Cardiac fibroblast (primary cell): ENCODE results near the gene OAT.

Source experiments
- DNase-seq, 2 donors: peaks; one replicate each; pipeline versions ENCODE4 v3.0.0 to v3.0.0-alpha.2; 2010; ENCODE audit warnings: low read depth in 2 of 2
- H3K4me3 ChIP-seq, 2 donors: replicated peaks in 1 of 2; 1 replicate in 1 of 2; 2 replicates in 1 of 2; pipeline ENCODE4 v1.5.1; 2011; ENCODE audit warnings: low read depth in 2 of 2, low read length in 2 of 2, mild to moderate bottlenecking in 2 of 2, moderate library complexity in 1 of 2
- TF ChIP-seq, protein P1 (sequence below): IDR thresholded peaks from one replicate; pipeline ENCODE4 v1.5.1; 2011; ENCODE audit warnings: low read depth, mild to moderate bottlenecking, low read length, inconsistent platforms

The OAT gene

DNA sequence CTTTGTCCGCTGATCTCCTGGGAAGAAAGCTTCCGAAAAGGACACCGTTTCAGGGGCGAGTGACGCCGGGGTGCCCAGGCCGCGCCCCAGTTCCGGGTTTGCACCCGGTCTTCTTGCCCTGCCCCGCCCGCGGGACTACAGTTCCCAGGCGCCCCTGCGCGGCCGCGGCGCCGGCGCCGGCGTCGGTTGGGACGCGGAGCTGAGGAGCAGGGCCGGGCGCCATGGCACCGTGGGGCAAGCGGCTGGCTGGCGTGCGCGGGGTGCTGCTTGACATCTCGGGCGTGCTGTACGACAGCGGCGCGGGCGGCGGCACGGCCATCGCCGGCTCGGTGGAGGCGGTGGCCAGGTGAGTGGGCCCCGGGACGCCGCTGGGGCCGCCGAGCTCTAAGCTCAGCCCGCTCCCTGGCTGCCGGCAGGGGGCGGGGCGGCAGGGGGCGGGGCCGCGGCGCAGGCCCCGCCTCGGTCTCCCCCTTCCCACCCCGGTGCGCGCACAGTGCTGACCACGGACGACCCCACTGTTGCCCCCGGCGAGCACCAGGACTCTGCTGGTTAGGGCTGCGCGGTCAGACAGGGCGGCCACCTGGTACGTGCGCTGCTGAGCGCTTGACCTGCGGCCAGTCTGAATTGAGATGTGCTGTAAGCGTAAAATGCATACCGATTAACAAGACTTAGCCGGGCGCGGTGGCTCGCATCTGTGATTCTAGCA is 43.1 kb upstream of the OAT start, which contains the start of gene LHPP:
Gene LHPP, plus strand, starts transcription at position 182 of the 706 bp plus-strand sequence. Its CDS starts 40 bp downstream, at position 222.
- peak; percentile 76 to 79 for DNase-seq

DNA sequence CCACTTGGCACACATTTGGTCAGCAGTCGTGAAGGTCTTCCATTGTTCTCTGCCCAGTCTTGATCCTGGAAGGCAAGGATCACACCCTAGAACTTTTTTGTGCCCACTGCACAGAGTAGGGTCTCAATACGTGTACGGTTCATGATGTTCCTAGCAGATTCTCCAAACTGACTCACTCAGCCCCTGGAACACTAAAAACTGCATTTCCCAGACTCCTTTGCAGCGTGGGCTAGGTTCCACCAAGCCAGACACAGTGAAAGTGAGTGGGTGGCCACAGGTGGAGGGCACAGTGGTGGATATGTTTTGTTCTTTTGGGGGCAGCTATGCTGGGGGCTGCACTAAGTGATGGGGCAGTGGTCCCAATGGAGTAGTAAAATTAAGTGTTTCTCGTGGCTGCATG is 41.4 kb upstream of the OAT start:
- no peak for DNase-seq
- TF ChIP-seq, protein P1, sequence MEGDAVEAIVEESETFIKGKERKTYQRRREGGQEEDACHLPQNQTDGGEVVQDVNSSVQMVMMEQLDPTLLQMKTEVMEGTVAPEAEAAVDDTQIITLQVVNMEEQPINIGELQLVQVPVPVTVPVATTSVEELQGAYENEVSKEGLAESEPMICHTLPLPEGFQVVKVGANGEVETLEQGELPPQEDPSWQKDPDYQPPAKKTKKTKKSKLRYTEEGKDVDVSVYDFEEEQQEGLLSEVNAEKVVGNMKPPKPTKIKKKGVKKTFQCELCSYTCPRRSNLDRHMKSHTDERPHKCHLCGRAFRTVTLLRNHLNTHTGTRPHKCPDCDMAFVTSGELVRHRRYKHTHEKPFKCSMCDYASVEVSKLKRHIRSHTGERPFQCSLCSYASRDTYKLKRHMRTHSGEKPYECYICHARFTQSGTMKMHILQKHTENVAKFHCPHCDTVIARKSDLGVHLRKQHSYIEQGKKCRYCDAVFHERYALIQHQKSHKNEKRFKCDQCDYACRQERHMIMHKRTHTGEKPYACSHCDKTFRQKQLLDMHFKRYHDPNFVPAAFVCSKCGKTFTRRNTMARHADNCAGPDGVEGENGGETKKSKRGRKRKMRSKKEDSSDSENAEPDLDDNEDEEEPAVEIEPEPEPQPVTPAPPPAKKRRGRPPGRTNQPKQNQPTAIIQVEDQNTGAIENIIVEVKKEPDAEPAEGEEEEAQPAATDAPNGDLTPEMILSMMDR = no peak
- H3K4me3 ChIP-seq = no peak overlapping the region

More for the DNA sequence above, 43.1 kb upstream of the OAT start, which contains the start of gene LHPP:
- TF ChIP-seq, protein P1 = no peak
- peak within 1 kb of the TSS; percentile 74 to 80 for H3K4me3 ChIP-seq

DNA sequence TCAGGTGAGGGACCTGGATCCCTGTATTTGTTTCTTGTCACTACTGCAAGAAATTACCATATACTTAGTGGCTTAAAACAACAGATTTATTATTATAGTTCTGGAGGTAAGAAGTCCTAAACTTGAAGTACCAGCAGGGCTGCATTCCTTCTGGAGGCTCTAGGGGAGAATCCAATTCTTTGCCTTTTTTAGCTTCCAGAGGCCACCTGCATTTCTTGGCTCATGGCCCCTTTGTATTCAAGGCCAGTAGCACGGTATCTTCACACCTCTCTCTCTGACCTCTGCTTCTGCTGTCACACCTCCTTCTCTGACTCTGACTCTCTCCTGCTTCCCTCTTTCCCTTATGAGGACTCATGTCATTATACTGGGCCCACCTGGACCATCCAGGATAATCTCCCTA is 40.7 kb upstream of the OAT start:
- DNase-seq = no peak
- no peak overlapping the region for H3K4me3 ChIP-seq
- TF ChIP-seq, protein P1 = no peak

DNA sequence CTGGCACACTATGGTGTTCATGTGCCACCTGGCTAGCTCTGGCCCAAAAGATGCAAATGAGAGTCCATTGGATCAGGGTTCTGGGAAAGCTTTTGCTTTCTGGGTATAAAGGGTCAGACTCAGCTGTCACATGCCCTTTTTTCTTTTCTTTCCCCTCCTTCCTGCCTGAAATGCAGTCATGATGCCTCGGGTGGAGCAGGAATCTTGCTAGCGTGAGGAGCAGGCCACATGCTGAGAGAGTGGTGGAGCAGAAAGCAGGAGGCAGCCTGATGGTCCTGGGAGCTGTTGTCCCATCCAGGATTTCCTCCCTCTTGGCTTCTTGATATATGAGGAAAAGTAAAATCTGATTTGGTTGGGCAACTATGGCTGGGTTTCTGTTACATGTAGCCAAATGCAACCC is 40.2 kb upstream of the OAT start:
- DNase-seq = no peak
- no peak overlapping the region for H3K4me3 ChIP-seq
- TF ChIP-seq, protein P1 = no peak

DNA sequence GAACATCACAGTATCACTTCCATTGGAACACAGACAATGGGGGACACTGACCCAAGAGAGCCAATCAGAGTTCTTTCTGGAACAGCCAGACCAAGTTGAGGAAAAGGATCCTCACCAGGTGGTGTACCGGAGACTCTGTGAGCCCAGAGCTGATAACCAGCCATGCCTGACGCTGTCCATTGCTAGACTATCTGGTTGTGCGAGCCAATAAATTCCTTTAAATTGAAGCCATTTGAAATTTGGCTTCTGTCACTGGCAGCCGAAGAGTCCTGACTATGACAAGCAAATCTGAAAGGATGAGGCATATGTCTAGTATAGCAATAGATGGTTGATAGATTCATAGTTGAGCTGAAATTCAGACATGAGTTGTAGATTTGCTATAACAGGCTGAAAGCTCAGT is 39.8 kb upstream of the OAT start:
- TF ChIP-seq, protein P1 = no peak
- no peak overlapping the region for H3K4me3 ChIP-seq
- DNase-seq = no peak

DNA sequence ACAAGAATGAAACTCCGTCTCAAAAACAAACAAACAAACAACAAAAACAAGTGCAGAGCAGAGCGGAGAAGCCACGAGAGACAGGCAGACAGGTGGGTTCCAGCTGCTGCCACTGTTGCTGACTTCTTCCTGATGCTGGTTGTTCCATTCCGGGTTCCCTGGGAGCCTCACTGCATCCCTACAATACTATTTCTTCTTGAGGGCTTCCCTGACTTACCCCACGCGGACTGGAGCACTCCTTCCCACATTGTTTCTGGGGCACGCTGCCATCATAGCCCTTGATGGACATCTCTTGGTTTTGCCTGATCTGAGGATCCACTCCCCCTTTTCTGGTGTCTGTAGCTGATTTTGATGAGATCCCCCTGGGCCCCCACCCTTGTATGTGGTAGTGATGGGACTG is 36.7 kb upstream of the OAT start:
- no peak for DNase-seq
- TF ChIP-seq, protein P1 = no peak
- no peak overlapping the region for H3K4me3 ChIP-seq
